Muscle layer of colon (tissue), 2 donors: Measurements from ENCODE around the gene PPFIA3.
A peak's percentile ranks its signal among the peaks of the same experiment; 100 is the strongest.

Experiments
- H3K27ac ChIP-seq: one replicate; pipeline ENCODE4 v1.7.0; 2013; ENCODE audit warnings: low read depth, mild to moderate bottlenecking, low read length, moderate library complexity
- H3K27me3 ChIP-seq, 2 donors: one replicate each; pipeline ENCODE4 v1.7.0; 2013; ENCODE audit warnings: low read length in 2 of 2, mild to moderate bottlenecking in 2 of 2; ENCODE audit not compliant: insufficient read depth in 2 of 2, control insufficient read depth in 1 of 2
- H3K36me3 ChIP-seq: one replicate; pipeline ENCODE4 v1.7.0; 2013; ENCODE audit warnings: mild to moderate bottlenecking, low read length; ENCODE audit not compliant: insufficient read depth
- H3K4me1 ChIP-seq: one replicate; pipeline ENCODE4 v1.7.0; 2013; ENCODE audit warnings: mild to moderate bottlenecking, low read length; ENCODE audit not compliant: insufficient read depth
- H3K4me3 ChIP-seq, 2 donors: one replicate each; pipeline ENCODE4 v1.7.0; 2013; ENCODE audit warnings: low read length in 2 of 2, low read depth in 1 of 2, mild to moderate bottlenecking in 1 of 2, moderate library complexity in 1 of 2
- H3K9ac ChIP-seq: one replicate; pipeline ENCODE4 v1.7.0; 2013; ENCODE audit warnings: low read length
- H3K9me3 ChIP-seq: one replicate; pipeline ENCODE4 v1.7.0; 2013; ENCODE audit warnings: mild to moderate bottlenecking, low read length
- donor health status: abdominal sarcoma.
- donor health status: Adenocarcinoma of cecum.

Gene PPFIA3

DNA sequence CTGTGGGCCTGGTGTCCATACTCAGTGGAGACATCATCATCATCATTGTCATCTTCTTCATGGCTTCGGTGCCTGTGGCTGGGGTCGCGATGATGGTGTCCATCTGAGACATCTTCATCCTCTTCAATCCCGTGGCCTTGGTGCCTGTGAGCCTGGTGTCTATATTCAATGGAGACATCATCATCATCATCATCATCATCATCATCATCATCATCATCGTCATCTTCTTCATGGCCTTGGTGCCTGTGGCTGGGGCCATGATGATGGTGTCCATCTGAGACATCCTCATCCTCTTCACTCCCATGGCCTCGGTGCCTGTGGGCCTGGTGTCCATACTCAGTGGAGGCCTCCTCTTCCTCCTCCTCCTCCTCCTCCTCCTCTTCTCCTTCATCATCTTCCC is 34.9 kb downstream of the PPFIA3 start:
- Histone ChIP-seq H3K9ac (no peak overlapping the region), H3K36me3 (no peaks in the 10 kb centered on the region), H3K4me1 (peaks cover 12% of the 10 kb centered on the region), H3K27ac (no peak overlapping the region), H3K9me3 (no peaks in the 10 kb centered on the region), H3K4me3 (no peak overlapping the region), H3K27me3 (no peaks in the 10 kb centered on the region)

DNA sequence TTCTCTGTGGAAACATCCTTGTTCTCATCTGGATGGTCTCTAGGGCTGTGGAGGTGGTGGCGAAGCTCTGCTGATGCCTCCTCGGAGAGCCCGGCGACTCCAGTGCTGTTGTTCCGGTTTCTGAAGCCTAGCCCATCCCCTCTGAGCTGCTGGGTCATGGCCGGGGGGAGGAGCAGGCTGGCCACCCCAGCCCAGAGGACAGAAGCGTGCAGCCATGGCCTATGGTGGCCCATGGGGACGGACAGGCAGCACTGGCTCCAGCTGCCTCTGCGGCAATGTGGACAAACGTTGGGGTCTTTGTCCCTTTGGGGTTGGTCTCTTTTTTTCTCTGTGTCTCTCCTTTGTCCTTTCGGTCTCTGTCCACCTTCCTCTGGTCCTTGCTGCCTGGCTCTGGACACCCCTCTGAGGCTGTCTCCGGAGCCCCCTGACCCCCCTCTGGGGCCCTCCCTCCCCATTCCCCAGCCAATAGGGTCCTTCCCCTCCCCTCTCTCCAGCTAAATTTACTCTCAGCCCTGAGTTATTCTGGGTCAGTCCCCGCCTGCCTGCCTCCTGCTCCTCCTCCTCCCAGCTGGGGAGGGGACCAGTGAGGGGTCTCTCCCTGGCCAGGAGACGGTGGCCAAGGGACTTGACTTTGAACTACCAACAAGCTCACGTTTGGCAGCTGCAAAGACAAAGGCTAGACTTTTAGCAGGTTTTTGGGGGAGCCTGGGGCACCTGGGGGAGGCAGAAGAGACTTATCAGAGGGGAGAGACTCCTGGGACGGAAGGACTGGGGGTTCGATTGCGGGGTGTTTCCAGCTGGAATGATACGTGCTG is 35.9 kb downstream of the PPFIA3 start, which contains the start of gene HRC:
Gene HRC, minus strand, starts transcription at position 392 of the 815 bp plus-strand sequence. Its CDS starts 159 bp downstream, at position 233.
- no peak within 1 kb of the TSS for H3K4me3 ChIP-seq
- no peaks in the 10 kb centered on the region for H3K27me3 ChIP-seq
- no peak within 1 kb of the TSS for H3K27ac ChIP-seq
- H3K4me1 ChIP-seq, result peaks cover 12% of the 10 kb centered on the region
- no peaks in the 10 kb centered on the region for H3K36me3 ChIP-seq
- H3K9ac ChIP-seq, result no peak within 1 kb of the TSS
- H3K9me3 ChIP-seq, result no peaks in the 10 kb centered on the region

DNA sequence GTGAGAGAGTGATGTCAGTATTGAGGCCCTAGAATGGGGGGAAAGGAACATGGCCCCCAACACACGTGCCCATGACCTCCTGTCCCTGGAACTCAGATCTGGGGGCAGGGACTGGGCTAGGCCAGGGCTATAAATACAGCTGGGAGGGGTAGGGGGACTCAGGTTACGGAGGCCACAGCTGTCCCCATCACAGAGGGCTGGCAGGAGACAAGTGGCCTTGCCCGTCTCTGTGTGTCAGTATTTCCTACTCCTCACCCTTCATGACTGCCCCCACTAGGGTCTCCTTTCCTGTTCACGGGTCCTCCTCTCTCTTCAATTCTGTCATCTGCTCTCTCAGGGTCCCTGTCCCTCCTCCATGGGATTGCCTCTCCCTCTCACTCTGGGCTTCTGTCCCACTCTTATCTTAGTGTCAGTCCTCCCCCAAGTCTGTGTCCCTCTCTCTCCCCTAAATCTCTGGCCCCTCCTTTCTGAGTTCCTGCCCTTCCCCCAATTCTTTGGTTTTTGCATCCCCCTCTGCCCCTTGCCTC is 36.5 kb downstream of the PPFIA3 start:
- Histone ChIP-seq H3K9ac (no peak overlapping the region), H3K4me3 (no peak overlapping the region)

DNA sequence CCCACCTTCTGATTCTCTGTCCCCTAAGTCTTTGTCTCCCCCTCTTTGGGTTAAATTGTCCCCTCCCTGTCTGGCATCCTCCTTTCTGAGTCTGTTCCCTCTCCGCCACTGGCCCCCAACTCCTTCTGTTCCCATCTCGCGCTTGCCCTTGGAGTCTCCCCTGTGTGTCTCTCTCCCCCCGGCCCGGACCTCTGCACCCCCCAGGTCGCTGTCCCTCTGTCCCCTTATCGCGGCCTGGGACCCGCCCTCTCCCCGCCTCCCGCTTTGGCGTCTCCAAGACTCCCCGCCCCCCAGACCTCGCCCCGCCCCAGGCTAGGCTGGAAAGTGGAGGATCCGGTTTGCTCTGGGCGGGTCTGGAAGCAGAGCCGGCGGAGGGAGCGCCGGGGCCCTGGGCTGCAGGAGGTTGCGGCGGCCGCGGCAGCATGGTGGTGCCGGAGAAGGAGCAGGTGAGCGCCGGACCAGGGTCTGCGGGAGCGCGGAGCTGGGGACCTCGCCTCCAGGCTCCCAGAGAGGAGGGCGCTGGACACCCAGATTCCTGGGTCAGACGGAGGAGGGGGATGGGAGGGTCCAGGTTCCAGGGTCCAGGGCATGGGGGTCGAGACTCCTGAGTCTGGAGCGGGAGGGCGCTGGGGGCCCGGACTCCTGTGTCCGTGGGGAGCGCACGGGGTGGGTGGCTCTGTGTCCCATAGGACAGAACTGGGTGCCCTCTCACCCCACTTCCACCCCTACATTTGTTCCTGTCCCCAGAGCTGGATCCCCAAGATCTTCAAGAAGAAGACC is 38.3 kb downstream of the PPFIA3 start, which contains the start of gene TRPM4:
Gene TRPM4, plus strand, starts transcription at position 348 of the 780 bp plus-strand sequence. Its CDS starts 75 bp downstream, at position 423.
- Histone ChIP-seq H3K27me3 (no peaks in the 10 kb centered on the region), H3K4me1 (peaks cover 5% of the 10 kb centered on the region), H3K36me3 (no peaks in the 10 kb centered on the region), H3K9me3 (no peaks in the 10 kb centered on the region), H3K4me3 (peak within 1 kb of the TSS; percentile 81 to 84), H3K9ac (peak within 1 kb of the TSS; percentile 18), H3K27ac (peak within 1 kb of the TSS; percentile 80)

More for the DNA sequence above, 36.5 kb downstream of the PPFIA3 start:
- H3K9me3 ChIP-seq, result no peaks in the 10 kb centered on the region
- no peaks in the 10 kb centered on the region for H3K27me3 ChIP-seq
- no peak overlapping the region for H3K27ac ChIP-seq
- no peaks in the 10 kb centered on the region for H3K36me3 ChIP-seq
- H3K4me1 ChIP-seq, result peaks cover 12% of the 10 kb centered on the region

DNA sequence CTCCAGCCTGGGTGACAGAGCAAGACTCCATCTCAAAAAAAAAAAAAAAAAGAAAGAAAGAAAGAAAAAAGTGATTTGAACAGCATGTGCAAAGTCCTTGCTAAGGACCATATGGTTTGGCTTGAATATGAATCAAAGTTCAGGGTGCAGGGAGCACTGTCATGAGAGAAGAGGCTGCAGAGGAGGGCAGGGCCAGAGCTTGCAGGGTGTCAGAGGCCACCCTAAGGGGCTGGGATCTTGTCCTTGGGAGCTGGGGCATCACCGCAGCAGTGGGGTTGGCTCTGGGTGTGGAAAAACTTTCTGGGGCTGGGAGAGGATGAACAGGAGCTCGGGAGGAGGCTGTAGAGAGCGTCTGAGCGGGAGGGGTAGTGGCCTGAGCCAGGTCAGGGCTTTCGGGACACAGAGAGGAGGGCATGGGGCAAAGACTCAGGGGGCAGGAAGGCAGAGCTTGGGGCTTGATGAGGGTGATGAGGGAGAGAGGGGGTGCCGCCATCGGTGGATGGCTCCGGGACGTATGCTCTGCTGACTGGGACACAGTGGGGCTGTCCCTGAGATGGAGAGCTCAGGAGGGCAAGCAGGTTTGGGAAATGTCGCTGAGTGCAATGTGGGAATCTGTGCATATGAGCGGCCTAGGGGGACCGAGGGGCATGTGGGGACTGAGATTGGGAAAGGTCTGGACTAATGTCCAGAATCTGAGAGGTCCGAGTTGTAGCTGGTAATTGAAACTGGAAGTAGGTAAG is 41.3 kb downstream of the PPFIA3 start:
- no peak overlapping the region for H3K27ac ChIP-seq
- no peaks in the 10 kb centered on the region for H3K36me3 ChIP-seq
- no peak overlapping the region for H3K4me3 ChIP-seq
- no peaks in the 10 kb centered on the region for H3K27me3 ChIP-seq
- H3K9ac ChIP-seq, result no peak overlapping the region
- H3K4me1 ChIP-seq, result peaks cover 9% of the 10 kb centered on the region
- H3K9me3 ChIP-seq, result no peaks in the 10 kb centered on the region

DNA sequence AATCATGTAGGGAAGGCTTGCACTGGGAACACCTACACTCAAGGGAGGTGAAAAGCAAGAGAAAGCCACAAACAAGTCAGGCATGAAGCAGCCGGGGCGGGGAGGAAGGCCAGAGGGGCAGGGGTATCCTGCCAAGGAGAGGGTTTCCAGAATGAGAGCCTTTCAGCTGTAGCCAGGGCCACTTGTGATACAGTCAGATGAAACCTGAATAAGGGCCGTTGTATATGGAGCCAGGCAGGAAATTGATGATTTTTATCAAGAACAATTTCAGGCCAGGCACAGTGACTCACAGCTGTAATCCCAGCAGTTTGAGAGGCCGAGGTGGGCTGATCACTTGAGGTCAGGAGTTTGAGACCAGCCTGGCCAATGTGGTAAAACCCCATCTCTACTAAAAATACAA is 42.6 kb downstream of the PPFIA3 start:
- Histone ChIP-seq H3K27ac (no peak overlapping the region), H3K4me3 (no peak overlapping the region), H3K4me1 (peaks cover 10% of the 10 kb centered on the region), H3K27me3 (no peaks in the 10 kb centered on the region), H3K9ac (no peak overlapping the region), H3K36me3 (no peaks in the 10 kb centered on the region), H3K9me3 (no peaks in the 10 kb centered on the region)

DNA sequence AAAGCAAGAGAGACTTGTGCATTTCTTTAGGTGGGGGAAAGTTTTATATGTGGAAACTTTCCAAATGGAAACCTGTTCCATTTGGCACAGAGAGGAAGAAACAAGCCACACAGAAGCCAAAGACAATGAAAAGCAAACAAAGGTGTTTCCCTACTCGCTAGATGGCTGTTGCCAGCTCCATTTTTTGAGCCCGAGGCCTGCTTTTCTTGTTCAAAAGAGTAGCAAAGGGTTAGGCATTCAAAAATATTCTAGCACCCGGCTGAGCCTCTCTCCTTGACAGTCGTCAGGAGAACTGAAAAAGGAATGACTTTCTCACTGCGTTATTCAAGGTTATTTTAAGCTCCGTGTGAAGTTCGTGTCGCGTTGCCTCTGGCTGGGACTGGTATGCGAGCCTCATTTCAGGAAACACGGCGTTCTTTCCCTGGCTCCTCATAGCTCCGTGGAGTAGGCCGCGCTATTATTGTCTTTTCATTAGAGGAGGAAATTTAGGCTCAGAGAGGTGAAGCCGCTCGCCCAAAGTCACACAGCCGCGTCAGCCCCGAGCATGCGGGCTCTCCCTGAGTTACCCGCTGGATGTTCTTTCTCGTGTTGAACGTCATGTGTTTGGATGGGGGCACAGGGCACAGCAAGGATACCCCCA is 45.9 kb downstream of the PPFIA3 start:
- Histone ChIP-seq H3K4me1 (peaks cover 5% of the 10 kb centered on the region), H3K27me3 (no peaks in the 10 kb centered on the region), H3K4me3 (peak overlapping the region in 1 of 2 donors; percentile 18), H3K9ac (no peak overlapping the region), H3K36me3 (no peaks in the 10 kb centered on the region), H3K9me3 (no peaks in the 10 kb centered on the region), H3K27ac (peak overlapping the region; percentile 1)

DNA sequence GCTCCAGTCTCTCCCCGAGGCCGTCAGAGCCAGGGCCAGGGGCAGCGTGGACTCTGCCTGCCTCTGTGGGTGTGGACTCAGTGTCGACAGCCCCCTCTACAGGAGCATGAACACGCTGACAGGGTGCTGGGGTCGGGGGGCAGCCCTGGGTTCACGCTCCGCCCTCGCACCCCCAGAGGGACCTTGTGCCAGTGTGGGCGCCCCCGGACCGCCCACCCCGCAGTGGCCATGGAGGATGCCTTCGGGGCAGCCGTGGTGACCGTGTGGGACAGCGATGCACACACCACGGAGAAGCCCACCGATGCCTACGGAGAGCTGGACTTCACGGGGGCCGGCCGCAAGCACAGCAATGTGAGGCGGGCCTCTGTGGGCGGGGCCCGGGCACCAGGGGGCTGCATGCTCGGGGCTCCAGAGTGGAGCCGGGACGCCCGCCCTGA is 46.5 kb downstream of the PPFIA3 start:
- Histone ChIP-seq H3K4me1 (peaks cover 5% of the 10 kb centered on the region), H3K27ac (no peak overlapping the region), H3K4me3 (peak overlapping the region in 1 of 2 donors; percentile 18)

DNA sequence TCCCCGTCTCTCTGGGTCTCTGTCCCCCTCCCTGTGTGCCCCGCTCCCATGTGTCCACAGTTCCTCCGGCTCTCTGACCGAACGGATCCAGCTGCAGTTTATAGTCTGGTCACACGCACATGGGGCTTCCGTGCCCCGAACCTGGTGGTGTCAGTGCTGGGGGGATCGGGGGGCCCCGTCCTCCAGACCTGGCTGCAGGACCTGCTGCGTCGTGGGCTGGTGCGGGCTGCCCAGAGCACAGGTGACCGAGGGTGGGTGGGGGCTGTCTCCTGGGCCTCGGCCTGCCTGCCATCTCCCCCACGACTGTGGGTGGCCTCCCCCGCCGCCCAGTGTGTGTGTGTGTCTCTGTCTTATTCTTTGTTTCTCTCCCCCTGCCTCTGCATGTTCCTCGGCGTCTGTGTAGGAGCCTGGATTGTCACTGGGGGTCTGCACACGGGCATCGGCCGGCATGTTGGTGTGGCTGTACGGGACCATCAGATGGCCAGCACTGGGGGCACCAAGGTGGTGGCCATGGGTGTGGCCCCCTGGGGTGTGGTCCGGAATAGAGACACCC is 48.6 kb downstream of the PPFIA3 start:
- no peak overlapping the region for H3K9ac ChIP-seq
- no peak overlapping the region for H3K4me3 ChIP-seq
- H3K36me3 ChIP-seq, result peaks cover 20% of the 10 kb centered on the region
- no peaks in the 10 kb centered on the region for H3K9me3 ChIP-seq
- no peak overlapping the region for H3K27ac ChIP-seq
- H3K4me1 ChIP-seq, result peaks cover 5% of the 10 kb centered on the region
- no peaks in the 10 kb centered on the region for H3K27me3 ChIP-seq

More for the DNA sequence above, 46.5 kb downstream of the PPFIA3 start:
- Histone ChIP-seq H3K27me3 (no peaks in the 10 kb centered on the region), H3K9ac (no peak overlapping the region), H3K9me3 (no peaks in the 10 kb centered on the region), H3K36me3 (peaks cover 4% of the 10 kb centered on the region)

DNA sequence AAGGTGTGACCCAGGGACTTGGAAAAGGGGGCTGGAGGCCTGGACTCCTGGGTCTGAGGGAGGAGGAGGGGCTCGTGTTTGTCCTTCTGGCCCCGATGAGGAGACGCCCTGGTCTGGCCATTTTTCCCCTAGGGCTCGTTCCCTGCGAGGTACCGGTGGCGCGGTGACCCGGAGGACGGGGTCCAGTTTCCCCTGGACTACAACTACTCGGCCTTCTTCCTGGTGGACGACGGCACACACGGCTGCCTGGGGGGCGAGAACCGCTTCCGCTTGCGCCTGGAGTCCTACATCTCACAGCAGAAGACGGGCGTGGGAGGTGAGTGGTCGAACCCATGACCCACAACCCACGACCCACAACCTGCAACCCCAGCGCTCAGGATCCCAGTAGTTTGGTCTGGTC is 49.1 kb downstream of the PPFIA3 start:
- no peak overlapping the region for H3K4me3 ChIP-seq
- H3K9ac ChIP-seq, result no peak overlapping the region
- H3K36me3 ChIP-seq, result peaks cover 20% of the 10 kb centered on the region
- peaks cover 5% of the 10 kb centered on the region for H3K4me1 ChIP-seq
- no peaks in the 10 kb centered on the region for H3K9me3 ChIP-seq
- H3K27me3 ChIP-seq, result no peaks in the 10 kb centered on the region
- no peak overlapping the region for H3K27ac ChIP-seq
